ENCODE data around the gene SIX3. TPM values are rescaled to one million over a fixed set of nuclear protein-coding genes. Genes with fewer than 3 reads are reported as not detected.

SIX3 gene
- total and polyA plus RNA-seq, 2 of the 4 experiments (the other 2 are of a cell fraction), result not detected

GRCh38 chr2:44943693-44944101, 2.2 kb downstream of the SIX3 start:
- H2BK120ac ChIP-seq (ENCODE audit: low read depth, low read length), result no peak overlapping the region
- no peak overlapping the region for H2BK15ac ChIP-seq (ENCODE audit: low read depth, low read length)
- no peak overlapping the region for H2BK5ac ChIP-seq (ENCODE audit: low read depth, low read length, poor library complexity, severe bottlenecking)
- no peak for DNase-seq
- ChIA-PET CTCF (no interaction called here), POLR2A (ENCODE audit: unreplicated experiment) (interaction anchor here (0.6 kb wide), 1 partner anchor 452 kb away, joined by 4 read pairs; no protein-coding TSS in a partner anchor)
- WGBS, 2 experiments (ENCODE audit: extremely low coverage in 2 of 2, insufficient read length in 1 of 2), result 29% methylated on average over 3 of the region's 10 CpGs; no CpG with 5 or more reads in 1 of the 2 experiments
- no peak overlapping the region for H3K4me3 ChIP-seq (ENCODE audit: insufficient read depth, low read depth, low read length)
- no TSS peak for BruUV-seq (replicated peaks)
- no peak overlapping the region for H2AFZ ChIP-seq (replicated peaks; ENCODE audit: low read length, poor library complexity)
- H2AK9ac ChIP-seq (replicated peaks; ENCODE audit: low read depth, low read length, poor library complexity), result peak overlapping the region; percentile 19
- no peak overlapping the region for H3K4ac ChIP-seq (ENCODE audit: low read depth, low read length)
- H3K27ac ChIP-seq (ENCODE audit: insufficient read depth, low read length), result no peak overlapping the region
- no peaks in the 10 kb centered on the region for H3K9me1 ChIP-seq (ENCODE audit: insufficient read depth, low read length)
- H3K14ac ChIP-seq (replicated peaks; ENCODE audit: low read depth, low read length), result no peak overlapping the region
- no peaks in the 10 kb centered on the region for H3K36me3 ChIP-seq (ENCODE audit: control insufficient read depth, insufficient read depth, low read length)
- H3K9me3 ChIP-seq (ENCODE audit: control insufficient read depth, insufficient read depth, low read length), result no peaks in the 10 kb centered on the region
- H4K20me1 ChIP-seq (ENCODE audit: insufficient read depth, low read length), result no peaks in the 10 kb centered on the region
- no peak overlapping the region for H4K91ac ChIP-seq (ENCODE audit: insufficient read depth, low read depth, low read length)
- ATAC-seq (ENCODE audit: low read depth), result no peak
- no peak overlapping the region for H3K56ac ChIP-seq (ENCODE audit: extremely low read depth, insufficient read depth, low read length)
- H3K18ac ChIP-seq (ENCODE audit: low read depth, low read length), result no peak overlapping the region
- H3K4me2 ChIP-seq (ENCODE audit: low read depth, low read length), result no peak overlapping the region
- no peaks in the 10 kb centered on the region for H3K4me1 ChIP-seq (ENCODE audit: control insufficient read depth, insufficient read depth, low read length)
- in situ Hi-C loops (cut with MboI; ENCODE audit: low sequenced_read_pairs), result no loop called here
- no peaks in the 10 kb centered on the region for H3K79me1 ChIP-seq (ENCODE audit: low read depth in 1 of 2, low read length in 2 of 2)
- H3K23ac ChIP-seq (ENCODE audit: low read depth, low read length), result no peak overlapping the region
- no peak overlapping the region for H2BK20ac ChIP-seq (ENCODE audit: low read depth, low read length)
- dilution Hi-C loops (cut with HindIII; ENCODE audit: low sequenced_read_pairs, unreplicated experiment), result no loop called here
- H2AK5ac ChIP-seq (ENCODE audit: low read depth, low read length), result no peak overlapping the region
- TF ChIP-seq ELK1 (IDR thresholded peaks at IDR 0.05; ENCODE audit: borderline replicate concordance, low read depth, low read length) (no peak), RAD21 (IDR thresholded peaks at IDR 0.05; ENCODE audit: low read length) (no peak), MAZ (IDR thresholded peaks at IDR 0.05; ENCODE audit: borderline replicate concordance, low read depth, low read length) (no peak), CHD1 (IDR thresholded peaks at IDR 0.05; ENCODE audit: low read depth, low read length) (no peak), POLR2A (IDR thresholded peaks at IDR 0.05; ENCODE audit: low read depth, low read length) (no peak), RCOR1 (IDR thresholded peaks at IDR 0.05; ENCODE audit: insufficient replicate concordance, low read length) (no peak), MAFK (IDR thresholded peaks at IDR 0.05; ENCODE audit: low read depth, low read length) (no peak), CEBPB (IDR thresholded peaks at IDR 0.05; ENCODE audit: low read depth, low read length) (no peak), FOS (IDR thresholded peaks at IDR 0.05; ENCODE audit: low read depth, low read length) (no peak), SMC3 (IDR thresholded peaks at IDR 0.05; ENCODE audit: low read depth, low read length) (no peak), NFE2L2 (IDR thresholded peaks at IDR 0.05; ENCODE audit: low read depth, low read length) (no peak), MXI1 (IDR thresholded peaks at IDR 0.05; ENCODE audit: borderline replicate concordance, low read depth, low read length) (no peak), RFX5 (IDR thresholded peaks at IDR 0.05; ENCODE audit: low read depth, low read length) (no peak), BHLHE40 (IDR thresholded peaks at IDR 0.05; ENCODE audit: low read depth, low read length) (no peak)
- TF ChIP-seq, protein P1, sequence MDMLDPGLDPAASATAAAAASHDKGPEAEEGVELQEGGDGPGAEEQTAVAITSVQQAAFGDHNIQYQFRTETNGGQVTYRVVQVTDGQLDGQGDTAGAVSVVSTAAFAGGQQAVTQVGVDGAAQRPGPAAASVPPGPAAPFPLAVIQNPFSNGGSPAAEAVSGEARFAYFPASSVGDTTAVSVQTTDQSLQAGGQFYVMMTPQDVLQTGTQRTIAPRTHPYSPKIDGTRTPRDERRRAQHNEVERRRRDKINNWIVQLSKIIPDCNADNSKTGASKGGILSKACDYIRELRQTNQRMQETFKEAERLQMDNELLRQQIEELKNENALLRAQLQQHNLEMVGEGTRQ (IDR thresholded peaks at IDR 0.05; ENCODE audit: low read depth, low read length), result no peak
- TF ChIP-seq, protein P2, sequence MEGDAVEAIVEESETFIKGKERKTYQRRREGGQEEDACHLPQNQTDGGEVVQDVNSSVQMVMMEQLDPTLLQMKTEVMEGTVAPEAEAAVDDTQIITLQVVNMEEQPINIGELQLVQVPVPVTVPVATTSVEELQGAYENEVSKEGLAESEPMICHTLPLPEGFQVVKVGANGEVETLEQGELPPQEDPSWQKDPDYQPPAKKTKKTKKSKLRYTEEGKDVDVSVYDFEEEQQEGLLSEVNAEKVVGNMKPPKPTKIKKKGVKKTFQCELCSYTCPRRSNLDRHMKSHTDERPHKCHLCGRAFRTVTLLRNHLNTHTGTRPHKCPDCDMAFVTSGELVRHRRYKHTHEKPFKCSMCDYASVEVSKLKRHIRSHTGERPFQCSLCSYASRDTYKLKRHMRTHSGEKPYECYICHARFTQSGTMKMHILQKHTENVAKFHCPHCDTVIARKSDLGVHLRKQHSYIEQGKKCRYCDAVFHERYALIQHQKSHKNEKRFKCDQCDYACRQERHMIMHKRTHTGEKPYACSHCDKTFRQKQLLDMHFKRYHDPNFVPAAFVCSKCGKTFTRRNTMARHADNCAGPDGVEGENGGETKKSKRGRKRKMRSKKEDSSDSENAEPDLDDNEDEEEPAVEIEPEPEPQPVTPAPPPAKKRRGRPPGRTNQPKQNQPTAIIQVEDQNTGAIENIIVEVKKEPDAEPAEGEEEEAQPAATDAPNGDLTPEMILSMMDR (conservative IDR thresholded peaks at IDR 0.05; ENCODE audit: low read depth, low read length), result no peak
- no peak overlapping the region for H4K8ac ChIP-seq (ENCODE audit: low read depth in 2 of 2, low read length in 2 of 2)
- no peak overlapping the region for H3K9ac ChIP-seq (ENCODE audit: low read depth, low read length)
- intact Hi-C loops (cut with micrococcal nuclease), result no loop called here
- H3K27me3 ChIP-seq (ENCODE audit: control insufficient read depth, insufficient read depth, low read length), result peaks cover 98% of the 10 kb centered on the region
- no peak overlapping the region for H4K5ac ChIP-seq (ENCODE audit: low read depth, low read length)
